IMR-90 (cell line): ENCODE data around the gene CCDC107.

Source experiments
- CEBPB ChIP-seq: IDR thresholded peaks from 2 replicates; pipeline ENCODE4 v1.6.1; 2012; ENCODE audit warnings: low read depth, low read length, improper control_type of control experiment
- CTCF ChIP-seq: conservative IDR thresholded peaks from 2 replicates; pipeline ENCODE4 v1.5.1; 2012; ENCODE audit warnings: mild to moderate bottlenecking, low read depth, low read length, improper control_type of control experiment
- ELK1 ChIP-seq: fragments of 150-350 bp; IDR thresholded peaks from 2 replicates; pipeline ENCODE4 v1.6.1; 2016; ENCODE audit warnings: low read depth, mild to moderate bottlenecking, low read length, moderate library complexity, borderline replicate concordance
- FOS ChIP-seq: fragments of 150-350 bp; IDR thresholded peaks from 2 replicates; pipeline ENCODE4 v1.6.1; 2016; ENCODE audit warnings: low read depth, low read length
- MAFK ChIP-seq: IDR thresholded peaks from 2 replicates; pipeline ENCODE4 v1.6.1; 2012; ENCODE audit warnings: low read depth, low read length, improper control_type of control experiment
- MXI1 ChIP-seq: IDR thresholded peaks from 2 replicates; pipeline ENCODE4 v1.6.1; 2012; ENCODE audit warnings: low read depth, mild to moderate bottlenecking, low read length, moderate library complexity, borderline replicate concordance
- POLR2A ChIP-seq: IDR thresholded peaks from 2 replicates; pipeline ENCODE4 v1.6.1; 2012; ENCODE audit warnings: mild to moderate bottlenecking, low read depth, low read length
- RAD21 ChIP-seq: IDR thresholded peaks from 2 replicates; pipeline ENCODE4 v1.6.1; 2012; ENCODE audit warnings: low read length, improper control_type of control experiment
- RCOR1 ChIP-seq: IDR thresholded peaks from 2 replicates; pipeline ENCODE4 v1.6.1; 2012; ENCODE audit warnings: mild to moderate bottlenecking, low read length, improper control_type of control experiment; ENCODE audit not compliant: insufficient replicate concordance
- RFX5 ChIP-seq: IDR thresholded peaks from 2 replicates; pipeline ENCODE4 v1.8.0; 2012; ENCODE audit warnings: low read depth, mild to moderate bottlenecking, low read length, moderate library complexity
- SMC3 ChIP-seq: fragments of 150-350 bp; IDR thresholded peaks from 2 replicates; pipeline ENCODE4 v1.6.1; 2016; ENCODE audit warnings: low read depth, mild to moderate bottlenecking, antibody characterized with exemption, low read length, moderate library complexity
- USF2 ChIP-seq: fragments of 150-350 bp; IDR thresholded peaks from 2 replicates; pipeline ENCODE4 v1.6.1; 2017; ENCODE audit warnings: mild to moderate bottlenecking, antibody characterized with exemption, low read length, low read depth

- no peak for TF ChIP-seq CTCF
- TF ChIP-seq MXI1: no peak
- TF ChIP-seq POLR2A: no peak
- TF ChIP-seq FOS: no peak
- no peak for TF ChIP-seq RAD21
- no peak for TF ChIP-seq CEBPB
- no peak for TF ChIP-seq RCOR1
- no peak for TF ChIP-seq USF2
- no peak for TF ChIP-seq MAFK
- no peak for TF ChIP-seq RFX5
- TF ChIP-seq ELK1: no peak
- no peak for TF ChIP-seq SMC3
These were observed 37.9 kb downstream of the CCDC107 start for GRCh38 chr9:35695943-35696401.
